B cell (primary cell): Measurements from ENCODE around the gene TPI1. TPM values are rescaled to one million over a fixed set of nuclear protein-coding genes. Genes with fewer than 3 reads are reported as not detected.

Source experiments
- ATAC-seq: fragments of 200-7000 bp; cut with Tn5 transposase; one replicate; pipeline ENCODE4 v1.10.0; 2021; ENCODE audit warnings: low read depth, mild to moderate bottlenecking, moderate number of reproducible peaks, moderate library complexity
- CTCF ChIA-PET: fragments of 350-600 bp; sonication (Branson Sonifier 250); formaldehyde crosslinking; loops from one replicate; lab custom pipeline; 2021; ENCODE audit warnings: antibody characterized with exemption, inconsistent platforms; lab: Charles Lee
- POLR2A ChIA-PET: fragments of 350-600 bp; sonication (Branson Sonifier 250); formaldehyde crosslinking; loops from one replicate; lab custom pipeline; 2021; ENCODE audit warnings: antibody characterized with exemption; lab: Charles Lee
- DNase-seq: peaks from one replicate; pipeline ENCODE4 v3.0.0; 2013
- H2AFZ ChIP-seq: 2 replicates; pipeline ENCODE4 v1.6.1; 2012; ENCODE audit warnings: mild to moderate bottlenecking, low read depth, low read length; ENCODE audit not compliant: insufficient read depth, poor library complexity, severe bottlenecking
- H3K27ac ChIP-seq, 2 donors: 1 replicate in 1 of 2; 2 replicates in 1 of 2; pipeline ENCODE4 v1.5.1; 2012 to 2013; ENCODE audit warnings: low read length in 2 of 2, mild to moderate bottlenecking in 2 of 2, moderate library complexity in 1 of 2
- H3K27me3 ChIP-seq, 4 experiments: fragments of 200-600 bp in 1 of 4; sonication (generic) in 1 of 4; replicated peaks in 1 of 4; 1 replicate in 2 of 4; 2 replicates in 2 of 4; pipeline versions ENCODE4 v1.6.1 to v1.7.0; 2013 to 2016; ENCODE audit warnings: low read length in 3 of 4, mild to moderate bottlenecking in 2 of 4, mixed read lengths in 1 of 4, moderate library complexity in 1 of 4; ENCODE audit not compliant: insufficient read depth in 4 of 4, control insufficient read depth in 3 of 4; ENCODE audit errors: control extremely low read depth in 1 of 4
- H3K36me3 ChIP-seq, 2 experiments: replicated peaks in 1 of 2; 1 replicate in 1 of 2; 2 replicates in 1 of 2; pipeline versions ENCODE4 v1.6.1 to v1.7.1; 2013; ENCODE audit warnings: low read length in 1 of 2; ENCODE audit not compliant: insufficient read depth in 2 of 2, control insufficient read depth in 1 of 2; ENCODE audit errors: control extremely low read depth in 1 of 2, extremely low read depth in 1 of 2
- H3K4me1 ChIP-seq, 2 donors: fragments of 200-600 bp in 1 of 2; sonication (generic) in 1 of 2; 1 replicate in 1 of 2; 2 replicates in 1 of 2; pipeline versions ENCODE4 v1.5.1 to v1.6.1; 2013 to 2017; ENCODE audit warnings: low read length in 2 of 2; ENCODE audit not compliant: control insufficient read depth in 2 of 2, insufficient read depth in 2 of 2
- H3K4me2 ChIP-seq: replicated peaks from 2 replicates; pipeline ENCODE3; 2012; ENCODE audit warnings: mild to moderate bottlenecking, low read depth, low read length; ENCODE audit not compliant: poor library complexity, severe bottlenecking
- H3K4me3 ChIP-seq, 5 experiments: fragments of 200-600 bp in 1 of 5; sonication (generic) in 1 of 5; 1 replicate in 3 of 5; 2 replicates in 2 of 5; pipeline versions ENCODE4 v1.5.1 to v1.7.0; 2011 to 2016; ENCODE audit warnings: low read length in 4 of 5, mild to moderate bottlenecking in 4 of 5, low read depth in 2 of 5, control low read depth in 1 of 5, moderate library complexity in 1 of 5; ENCODE audit not compliant: insufficient read depth in 1 of 5; ENCODE audit errors: control extremely low read depth in 1 of 5, extremely low read depth in 1 of 5
- H3K79me2 ChIP-seq: fragments of 200-600 bp; sonication (generic); one replicate; pipeline ENCODE4 v1.6.0; 2016; ENCODE audit warnings: low read length; ENCODE audit not compliant: control insufficient read depth, insufficient read depth
- H3K9ac ChIP-seq: fragments of 200-600 bp; sonication (generic); 2 replicates; pipeline ENCODE4 v1.6.1; 2017; ENCODE audit warnings: mild to moderate bottlenecking, low read length, moderate library complexity
- H3K9me3 ChIP-seq, 3 donors: one replicate each; pipeline versions ENCODE4 v1.6.1 to v1.7.1; 2013; ENCODE audit warnings: low read length in 2 of 3; ENCODE audit not compliant: control insufficient read depth in 2 of 3, insufficient read depth in 1 of 3; ENCODE audit errors: control extremely low read depth in 1 of 3
- H4K20me1 ChIP-seq: 2 replicates; pipeline ENCODE4 v1.6.0; 2012; ENCODE audit warnings: mild to moderate bottlenecking, low read length; ENCODE audit not compliant: insufficient read depth, control insufficient read depth, poor library complexity, severe bottlenecking
- H3K27ac Mint-ChIP-seq: one replicate; pipeline ENCODE4 v1.8.0; 2021; ENCODE audit warnings: mixed read lengths
- H3K27me3 Mint-ChIP-seq: one replicate; pipeline ENCODE4 v1.8.0; 2021; ENCODE audit warnings: mixed read lengths
- H3K4me1 Mint-ChIP-seq: one replicate; pipeline ENCODE4 v1.8.0; 2021; ENCODE audit warnings: mixed read lengths
- H3K4me3 Mint-ChIP-seq: one replicate; pipeline ENCODE4 v1.8.0; 2021; ENCODE audit warnings: mixed read lengths
- H3K9me3 Mint-ChIP-seq: one replicate; pipeline ENCODE4 v1.8.0; 2022; ENCODE audit warnings: mixed read lengths; ENCODE audit not compliant: insufficient read depth
- EZH2 ChIP-seq: IDR thresholded peaks from 2 replicates; pipeline ENCODE4 v1.6.1; 2012; ENCODE audit warnings: borderline replicate concordance, low read depth, mild to moderate bottlenecking, moderate library complexity, low read length; ENCODE audit not compliant: insufficient read depth, poor library complexity, severe bottlenecking
- whole genome bisulfite sequencing: methylation state at CpG from one replicate; pipeline ENCODE4 v1.1.5; 2013; ENCODE audit warnings: missing lambda C conversion rate; ENCODE audit not compliant: insufficient coverage; 5-methylcytosine and 5-hydroxymethylcytosine counted together
- intact Hi-C: fragments of 100-400 bp; cut with micrococcal nuclease; formaldehyde crosslinking; loops from one replicate; pipeline ENCODE4 v1.10.0; 2022
- polyA plus RNA-seq: library from polyadenylated mRNA; depleted of rRNA; stranded (reverse); fragments of >200 nt; gene quantifications from 2 replicates; pipeline ENCODE4 v1.2.3, GENCODE V29; 2012
- total RNA-seq, 2 donors: library from RNA; stranded (reverse); fragments of 120-200 nt in 1 of 2; gene quantifications; 1 replicate in 1 of 2; 2 replicates in 1 of 2; pipeline versions ENCODE4 v1.2.3 to v1.2.4, GENCODE V29; 2013 to 2022
- TF ChIP-seq, protein P1 (sequence below): fragments of 200-600 bp; IDR thresholded peaks from one replicate; pipeline ENCODE4 v1.8.0; 2022; ENCODE audit warnings: antibody characterized with exemption, mild to moderate bottlenecking

TPI1 gene
- total and polyA plus RNA-seq, 2 donors (not counting 1 experiment from before 2014, with no cell fraction given) = 181 to 187 TPM

GRCh38 chr12:6851921-6852650 is 15.2 kb upstream of the TPI1 start, which contains the start of gene USP5:
Gene USP5 (plus strand): TSS chr12:6852150. CDS start chr12:6852180, 30 bp downstream.
- ATAC-seq (peak; percentile 76), DNase-seq (peak; percentile 100)
- Histone ChIP-seq H4K20me1 (peaks cover 5% of the 10 kb centered on the region), H2AFZ (peak within 1 kb of the TSS; percentile 80), H3K9ac (peak within 1 kb of the TSS; percentile 87), H3K4me3 (peak within 1 kb of the TSS; percentile 85 to 98 (median 92)), H3K9me3 (no peaks in the 10 kb centered on the region), H3K79me2 (peaks cover 39% of the 10 kb centered on the region), H3K4me2 (peak within 1 kb of the TSS; percentile 87), H3K36me3 (peaks cover 0 to 25% of the 10 kb centered on the region in 2 experiments), H3K4me1 (peaks cover 6 to 23% of the 10 kb centered on the region in 2 donors), H3K27ac (peak within 1 kb of the TSS; percentile 91), H3K27me3 (no peaks in the 10 kb centered on the region)
- H3K4me3 Mint-ChIP-seq = peak within 1 kb of the TSS; percentile 92
- peak within 1 kb of the TSS; percentile 93 for H3K27ac Mint-ChIP-seq
- H3K4me1 Mint-ChIP-seq = peaks cover 23% of the 10 kb centered on the region
- no peak for TF ChIP-seq EZH2
- TF ChIP-seq, protein P1, sequence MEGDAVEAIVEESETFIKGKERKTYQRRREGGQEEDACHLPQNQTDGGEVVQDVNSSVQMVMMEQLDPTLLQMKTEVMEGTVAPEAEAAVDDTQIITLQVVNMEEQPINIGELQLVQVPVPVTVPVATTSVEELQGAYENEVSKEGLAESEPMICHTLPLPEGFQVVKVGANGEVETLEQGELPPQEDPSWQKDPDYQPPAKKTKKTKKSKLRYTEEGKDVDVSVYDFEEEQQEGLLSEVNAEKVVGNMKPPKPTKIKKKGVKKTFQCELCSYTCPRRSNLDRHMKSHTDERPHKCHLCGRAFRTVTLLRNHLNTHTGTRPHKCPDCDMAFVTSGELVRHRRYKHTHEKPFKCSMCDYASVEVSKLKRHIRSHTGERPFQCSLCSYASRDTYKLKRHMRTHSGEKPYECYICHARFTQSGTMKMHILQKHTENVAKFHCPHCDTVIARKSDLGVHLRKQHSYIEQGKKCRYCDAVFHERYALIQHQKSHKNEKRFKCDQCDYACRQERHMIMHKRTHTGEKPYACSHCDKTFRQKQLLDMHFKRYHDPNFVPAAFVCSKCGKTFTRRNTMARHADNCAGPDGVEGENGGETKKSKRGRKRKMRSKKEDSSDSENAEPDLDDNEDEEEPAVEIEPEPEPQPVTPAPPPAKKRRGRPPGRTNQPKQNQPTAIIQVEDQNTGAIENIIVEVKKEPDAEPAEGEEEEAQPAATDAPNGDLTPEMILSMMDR = no peak
- CTCF ChIA-PET = interaction anchor here (0.8 to 6.7 kb wide), 18 partner anchors 9 to 314 kb away, joined by 3 to 136 read pairs (median 4); partner anchors contain the start of genes C1RL, COPS7A, GNB3 and MLF2
- intact Hi-C loops = loop anchor here (1.0 to 5.0 kb wide), 12 partner anchors 15 to 295 kb away; partner anchors contain the start of genes CHD4, COPS7A, IFFO1 and LPCAT3
- under 1% methylated on average over 65 of the region's 65 CpGs for WGBS
- POLR2A ChIA-PET = interaction anchor here (0.5 to 5.3 kb wide), 22 partner anchors 9 to 382 kb away, joined by 3 to 49 read pairs (median 4); partner anchors contain the start of genes C12orf57, COPS7A, LPCAT3 and LRRC23
- H3K27me3 Mint-ChIP-seq = no peaks in the 10 kb centered on the region
- no peaks in the 10 kb centered on the region for H3K9me3 Mint-ChIP-seq
